HG03378 (cell line): Measurements from ENCODE around the gene HCN4.

Experiments used
- ATAC-seq: cut with Tn5 transposase; IDR thresholded peaks from one replicate; pipeline ENCODE4 v1.9.1; 2021; ENCODE audit warnings: mild to moderate bottlenecking, moderate library complexity; ENCODE audit not compliant: unreplicated experiment

HCN4 gene

DNA sequence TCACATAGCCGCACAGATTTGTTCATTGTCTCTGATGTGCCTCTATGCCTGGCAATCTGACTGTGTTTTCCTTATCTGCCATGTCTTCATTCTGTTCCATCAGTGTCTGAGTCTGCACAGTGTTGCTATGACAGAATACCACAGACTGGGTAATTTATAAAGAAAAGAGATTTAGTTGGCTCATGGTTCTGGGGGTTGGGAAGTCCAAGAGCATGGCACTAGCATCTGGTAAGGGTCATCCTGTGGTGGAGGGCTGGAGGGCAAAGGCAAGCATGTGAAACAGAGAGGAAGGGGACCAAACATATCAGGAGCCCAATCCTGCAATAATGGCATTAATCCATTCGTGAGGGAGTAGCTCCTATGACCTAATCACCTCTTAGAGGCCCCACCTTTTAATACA, 11.9 kb upstream of the HCN4 start:
- no peak for ATAC-seq

DNA sequence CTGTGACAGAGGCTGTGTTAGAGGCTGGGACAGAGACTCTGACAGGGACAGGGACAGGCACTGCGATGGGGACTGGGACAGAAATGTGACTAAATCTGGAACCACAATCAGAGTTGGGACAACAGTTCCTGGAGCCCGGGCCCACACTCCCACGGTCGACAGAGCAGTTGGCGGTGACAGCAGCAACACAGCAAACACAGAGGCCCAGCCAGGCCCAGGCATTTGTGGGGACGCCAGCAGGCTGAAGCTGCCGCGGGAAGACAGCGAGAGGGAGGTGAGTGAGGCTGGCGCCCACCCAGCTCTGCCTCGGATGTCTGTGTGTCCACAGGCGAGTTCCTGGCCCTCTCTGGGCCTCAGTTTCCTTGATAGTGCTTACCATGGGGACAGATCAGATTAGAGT, 9.3 kb upstream of the HCN4 start:
- no peak for ATAC-seq

DNA sequence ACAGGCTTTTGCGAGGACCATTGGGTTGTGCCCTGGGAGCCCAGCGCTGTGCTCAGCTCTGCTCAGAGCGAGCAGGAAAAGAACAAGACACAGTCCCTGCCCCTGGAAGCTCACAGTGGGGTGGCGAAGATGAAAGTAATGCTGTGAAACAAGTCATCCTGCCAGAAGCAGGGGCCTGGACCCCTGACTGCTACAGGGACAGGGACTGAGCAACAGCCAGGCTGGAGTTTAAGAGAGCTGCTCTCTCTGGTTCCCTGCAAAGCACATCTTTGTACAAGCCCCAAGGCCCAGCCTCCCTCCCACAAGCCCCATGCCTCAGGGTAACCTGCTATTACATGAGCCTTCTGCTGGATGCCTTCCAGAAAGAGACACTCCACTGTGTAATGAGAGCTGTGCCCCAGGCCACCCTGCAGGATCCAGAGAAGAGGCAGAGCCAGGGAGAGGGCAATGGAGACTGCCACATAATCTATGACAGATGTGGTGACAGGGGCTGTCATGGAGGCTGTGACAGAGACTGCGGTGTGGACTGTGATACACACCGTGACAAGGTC, 7.1 kb upstream of the HCN4 start:
- ATAC-seq, result no peak

DNA sequence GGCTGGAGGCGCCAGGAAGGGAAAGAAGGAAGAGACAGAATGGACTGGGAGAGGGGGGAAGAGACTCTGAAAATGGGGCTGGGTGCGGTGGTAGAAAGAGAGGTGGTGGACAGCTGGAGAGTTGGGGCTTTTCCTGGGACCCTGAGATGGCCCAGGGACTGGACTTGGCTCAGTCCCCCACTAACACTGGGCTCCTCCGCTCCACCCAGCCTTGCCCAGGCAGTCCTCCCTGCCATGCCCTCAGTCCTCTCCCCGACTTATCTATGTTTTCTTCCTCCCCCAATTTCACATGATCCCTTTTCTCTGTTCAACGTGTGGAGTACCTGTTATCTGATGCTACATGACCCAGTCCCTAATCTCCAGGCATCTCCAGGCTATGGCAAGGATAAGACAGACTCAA, 6.3 kb upstream of the HCN4 start:
- ATAC-seq, result no peak

DNA sequence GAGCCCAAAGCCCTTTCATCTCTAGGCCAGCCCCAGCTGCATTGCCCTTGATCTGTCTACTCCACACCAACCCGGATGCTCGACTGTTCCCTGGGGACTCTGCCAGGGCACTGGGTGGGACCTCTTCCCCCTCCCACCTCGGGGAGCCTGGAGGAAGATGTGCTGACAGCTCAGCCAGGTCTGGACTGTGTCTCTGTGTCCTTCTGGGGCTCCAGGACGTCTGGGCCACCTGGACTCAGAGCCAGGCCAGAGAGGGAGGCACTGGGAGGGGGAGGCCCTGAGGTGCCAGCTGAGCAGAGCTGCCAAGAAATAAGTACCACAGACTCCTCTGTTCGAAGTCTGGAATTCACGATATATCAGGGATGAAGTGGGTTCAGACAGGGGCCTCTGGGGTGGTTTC, 5.8 kb upstream of the HCN4 start:
- ATAC-seq, result no peak

DNA sequence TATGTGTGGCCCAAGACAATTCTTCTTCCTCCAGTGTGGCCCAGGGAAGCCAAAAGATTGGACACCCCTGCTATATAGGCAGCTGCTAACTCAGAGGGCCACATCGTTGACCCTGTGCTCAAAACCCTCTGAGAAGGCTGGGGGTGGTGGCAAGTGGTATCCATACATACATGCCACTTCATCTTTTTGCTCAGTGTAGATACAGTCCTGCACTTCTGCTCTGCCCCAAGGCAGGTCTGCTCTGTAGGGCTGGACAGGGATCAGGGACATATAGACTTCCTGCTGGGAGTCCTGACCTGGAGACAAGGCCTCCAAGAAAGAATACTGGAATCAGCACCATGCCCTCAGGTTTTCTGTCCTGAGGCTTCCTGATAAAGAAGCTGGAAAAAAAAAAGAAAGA, 4.5 kb upstream of the HCN4 start:
- ATAC-seq, result no peak

DNA sequence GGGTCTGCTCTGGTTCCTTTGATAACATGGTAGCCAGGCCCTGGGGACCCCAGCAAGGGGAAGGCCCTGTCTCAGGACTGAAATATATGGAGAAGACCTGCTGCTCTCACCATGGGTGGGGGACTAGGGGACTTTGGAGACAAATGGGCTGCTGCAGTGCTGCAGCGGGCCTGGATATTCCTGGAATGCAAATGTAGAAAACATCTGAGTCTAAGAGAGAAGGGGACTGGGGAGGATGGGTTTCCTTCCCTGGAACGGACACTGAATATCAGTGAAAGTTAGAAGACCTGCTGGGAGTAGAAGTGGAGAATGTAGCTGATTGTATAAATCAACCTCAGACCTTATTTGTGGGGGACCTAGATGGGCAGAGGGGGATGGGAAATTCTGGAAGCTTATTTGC, 3.1 kb upstream of the HCN4 start:
- ATAC-seq, result no peak

DNA sequence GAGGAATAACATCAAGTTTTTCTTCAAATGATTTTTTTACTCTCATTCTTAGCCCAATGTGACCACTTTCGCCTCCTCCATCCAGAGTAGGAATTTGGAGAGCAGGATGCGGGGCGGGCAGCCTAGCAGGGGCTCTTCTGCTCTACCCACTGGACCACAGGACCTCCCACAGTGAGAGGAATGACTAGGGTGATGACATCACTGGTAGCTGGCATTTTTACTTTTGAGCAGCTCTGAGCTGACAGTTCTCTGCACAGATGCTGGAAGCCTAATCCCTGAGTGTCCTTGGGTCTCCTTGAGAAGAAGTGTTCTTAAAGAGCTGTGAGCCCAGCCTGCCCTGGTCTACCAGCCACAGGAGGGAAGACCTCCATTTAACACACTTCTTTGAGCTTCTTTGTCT, 1.4 kb upstream of the HCN4 start:
- no peak for ATAC-seq

DNA sequence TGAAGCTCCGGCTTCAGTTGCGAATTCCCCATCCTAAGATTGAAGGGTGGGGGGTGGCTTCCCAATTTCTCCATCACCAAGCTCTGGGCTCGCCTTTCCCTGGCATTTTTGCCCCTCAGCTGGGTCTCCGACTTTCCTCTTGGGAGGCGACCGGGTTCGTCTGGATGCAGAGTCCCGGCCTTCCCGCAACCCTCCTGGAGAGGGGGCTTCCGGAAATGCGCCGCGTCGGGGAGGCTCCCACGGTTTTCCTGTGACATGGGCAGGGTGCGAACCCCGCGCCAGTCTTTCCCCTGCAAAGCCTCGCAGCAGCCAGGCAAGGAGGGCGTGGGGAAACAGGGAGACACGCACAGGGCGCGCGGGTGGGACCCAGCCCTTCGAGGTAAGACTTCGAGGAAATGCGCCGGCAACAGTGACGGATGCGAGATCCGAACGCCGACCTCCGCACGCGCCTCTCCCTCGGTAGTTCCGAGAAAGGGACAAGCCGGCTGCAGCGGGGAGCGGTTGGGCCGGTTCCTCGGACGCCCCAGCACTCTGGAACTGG, 466 bp upstream of the HCN4 start:
- no peak for ATAC-seq

DNA sequence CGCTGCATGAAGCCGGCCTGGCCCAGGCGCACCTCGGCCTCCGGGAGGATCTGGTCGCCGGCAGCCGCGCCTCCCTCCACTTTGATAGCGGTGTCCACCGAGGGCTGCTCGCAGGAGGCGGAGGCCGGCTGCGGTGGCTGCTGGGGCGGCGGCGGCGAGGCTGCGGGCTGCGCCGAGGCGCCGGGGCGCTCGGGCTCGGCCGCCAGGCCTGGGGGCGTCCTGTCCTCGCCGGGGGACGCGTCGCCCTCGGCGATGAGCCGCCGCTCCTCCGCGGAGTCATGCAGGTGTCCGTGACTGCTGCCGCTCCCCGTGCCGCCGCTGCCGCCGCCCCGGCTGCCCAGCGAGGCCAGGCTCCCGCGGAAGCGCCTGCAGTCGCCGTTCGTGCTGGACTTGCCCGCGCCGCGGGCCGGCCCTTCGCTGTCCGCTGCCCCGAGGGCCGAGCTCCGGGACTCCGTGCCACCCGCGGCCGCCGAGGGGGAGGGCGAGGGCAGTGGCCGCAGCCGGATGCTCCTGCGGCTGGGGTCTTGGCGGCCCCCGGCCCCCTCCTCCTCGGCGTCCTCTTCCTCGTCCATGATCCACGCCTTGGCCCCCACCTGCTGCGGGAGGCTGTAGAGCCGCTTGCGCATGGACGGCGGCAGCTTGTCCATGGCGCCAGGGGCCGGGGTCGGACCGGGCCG, 996 bp downstream of the HCN4 start:
- no peak for ATAC-seq

DNA sequence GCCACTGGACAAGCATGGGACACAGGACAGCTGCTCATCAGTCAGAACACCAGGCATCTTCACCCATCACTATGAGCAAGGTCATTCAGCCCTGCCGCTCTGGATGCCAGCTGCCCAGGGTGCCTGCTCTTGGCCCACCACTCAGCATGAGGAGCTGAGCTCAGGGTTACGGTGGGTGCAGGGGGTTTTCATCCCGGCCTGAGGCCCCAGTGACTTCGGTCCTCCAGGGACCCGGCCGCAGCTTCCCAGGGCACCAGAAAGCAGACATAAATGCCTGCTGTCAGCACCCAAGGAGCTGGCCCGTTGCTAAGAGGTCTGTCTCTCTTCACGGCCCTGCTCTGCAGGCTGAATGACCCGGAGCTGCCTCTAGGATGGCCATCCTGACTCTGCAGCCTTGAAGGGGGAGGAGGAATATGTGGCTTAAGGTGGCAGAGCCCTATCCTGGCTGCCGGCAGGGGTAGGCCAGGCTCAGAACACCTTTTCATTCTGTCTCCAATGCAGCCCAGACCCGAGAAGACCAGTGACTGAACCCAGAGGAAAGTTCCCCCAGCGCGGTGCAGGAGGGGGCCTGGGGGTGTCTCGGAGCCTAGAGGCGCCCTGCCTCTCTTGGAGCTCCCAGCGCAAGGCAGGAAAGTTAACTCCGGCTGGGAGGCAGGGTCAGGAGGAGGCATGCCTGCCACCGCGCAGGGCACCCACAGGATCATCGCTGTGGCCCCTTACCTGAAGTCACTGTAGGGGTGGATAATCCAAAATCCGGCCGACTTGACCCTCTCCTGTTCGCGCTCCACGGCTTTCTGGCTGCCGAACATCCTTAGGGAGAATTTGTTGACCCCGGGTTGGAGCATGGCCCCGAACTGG, 1.8 kb downstream of the HCN4 start:
- ATAC-seq, result no peak

DNA sequence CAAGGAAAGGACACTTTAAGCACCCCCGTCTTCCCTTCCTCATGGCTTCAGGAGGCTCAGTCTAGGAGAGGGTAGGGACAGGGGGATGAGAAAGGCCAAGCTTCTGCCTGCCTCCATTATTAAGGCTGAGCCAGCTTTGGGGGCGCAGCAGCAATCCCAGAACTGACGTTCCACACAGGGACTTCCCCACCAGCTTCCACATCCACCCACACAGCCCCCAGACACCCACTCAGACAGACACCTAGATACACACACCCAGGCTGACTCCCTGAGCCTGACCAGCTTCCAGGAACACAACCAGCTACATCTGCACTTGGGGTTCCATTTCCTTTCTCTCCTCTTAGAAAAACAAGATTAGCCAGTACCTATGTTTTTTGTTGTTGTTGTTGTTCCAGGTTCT, 4.7 kb downstream of the HCN4 start:
- ATAC-seq, result no peak

DNA sequence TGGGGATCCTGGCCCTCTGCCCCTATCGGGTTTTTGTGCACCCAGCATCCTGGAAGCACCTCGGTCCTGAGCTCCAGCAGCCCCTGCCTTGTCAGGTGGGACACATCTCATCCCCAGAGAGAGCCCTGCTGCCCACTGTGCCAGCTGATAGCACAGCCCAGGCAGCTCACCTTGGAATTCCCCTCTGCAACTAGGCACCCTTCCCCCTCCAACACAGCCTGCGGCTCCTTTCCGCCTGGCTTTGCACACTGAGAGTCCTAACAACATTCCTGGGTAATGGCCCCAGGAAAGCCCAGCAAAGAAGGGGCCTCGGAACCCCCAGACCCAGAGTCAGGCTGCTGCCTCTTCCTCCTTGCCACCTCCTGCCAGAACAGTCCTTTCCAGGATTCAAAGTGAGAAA, 5.9 kb downstream of the HCN4 start:
- no peak for ATAC-seq

DNA sequence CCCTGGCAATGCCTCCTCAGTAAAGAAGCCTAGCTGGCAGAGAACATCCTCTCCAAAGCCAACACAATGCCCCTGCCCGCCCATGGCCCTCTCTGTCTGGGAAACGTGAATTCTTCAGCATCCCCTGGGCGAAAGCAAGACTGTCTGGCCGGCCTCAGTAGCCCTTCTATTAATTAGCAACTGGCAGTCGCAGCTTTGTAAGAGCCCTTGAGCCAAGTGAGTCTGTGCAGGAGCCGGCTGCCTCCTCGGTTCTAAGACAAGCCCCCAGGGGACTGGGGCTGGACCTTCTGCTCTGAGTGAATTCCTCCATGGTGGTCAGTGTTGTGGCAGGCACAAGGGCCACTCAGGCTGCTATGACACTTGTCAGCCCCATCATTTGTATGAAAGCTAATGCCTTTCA, 7.4 kb downstream of the HCN4 start:
- ATAC-seq, result no peak

DNA sequence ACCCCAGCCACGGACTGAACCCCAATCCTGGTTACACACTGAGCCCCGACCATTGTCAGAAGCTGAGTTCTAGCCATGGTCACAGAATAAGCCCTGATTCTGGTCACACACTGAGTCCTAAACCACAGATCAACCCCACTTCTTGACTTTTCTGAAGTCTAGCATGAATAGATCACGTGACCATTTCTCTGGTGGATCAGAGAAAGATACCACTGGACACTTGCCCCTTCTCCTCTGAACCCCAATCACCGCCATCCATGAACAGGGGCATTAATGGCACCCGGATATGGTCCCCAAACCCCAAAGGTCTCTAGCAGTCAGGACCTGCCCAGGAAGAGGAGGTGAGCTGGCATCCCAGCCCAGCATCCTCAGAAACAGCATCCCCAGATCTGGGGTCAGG, 9.1 kb downstream of the HCN4 start:
- ATAC-seq, result no peak

DNA sequence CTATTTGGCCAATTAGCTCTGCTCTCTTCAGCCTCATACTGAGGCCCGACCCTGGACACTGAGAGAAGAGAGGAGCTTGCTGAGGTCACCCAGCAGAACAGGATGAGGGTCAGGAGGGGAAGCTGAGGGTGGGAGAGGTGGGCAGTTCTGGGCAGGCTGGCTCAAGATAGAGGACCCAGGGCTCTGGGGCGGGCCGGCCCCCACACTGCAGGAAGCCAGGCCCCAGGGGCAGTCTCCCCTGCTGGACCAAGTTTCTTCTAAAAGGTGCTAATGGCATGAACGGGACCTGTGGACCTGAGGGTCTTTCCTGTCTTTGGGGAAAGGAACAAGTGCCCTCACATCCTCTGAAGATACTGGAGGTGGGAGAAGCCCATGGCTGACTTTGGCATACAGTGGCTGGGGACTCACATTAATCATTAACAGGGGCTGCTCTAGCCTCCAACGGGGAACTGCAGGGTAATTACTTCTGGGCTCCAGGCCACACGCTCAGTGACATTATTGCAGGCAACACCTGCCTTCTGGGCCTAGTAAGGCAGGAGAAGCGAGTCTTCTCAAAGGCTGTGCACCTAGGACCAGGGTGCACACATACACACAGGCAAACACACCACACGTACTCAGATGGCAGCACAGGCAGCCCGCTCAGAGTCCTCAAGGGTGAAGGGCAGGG, 10.6 kb downstream of the HCN4 start:
- no peak for ATAC-seq

DNA sequence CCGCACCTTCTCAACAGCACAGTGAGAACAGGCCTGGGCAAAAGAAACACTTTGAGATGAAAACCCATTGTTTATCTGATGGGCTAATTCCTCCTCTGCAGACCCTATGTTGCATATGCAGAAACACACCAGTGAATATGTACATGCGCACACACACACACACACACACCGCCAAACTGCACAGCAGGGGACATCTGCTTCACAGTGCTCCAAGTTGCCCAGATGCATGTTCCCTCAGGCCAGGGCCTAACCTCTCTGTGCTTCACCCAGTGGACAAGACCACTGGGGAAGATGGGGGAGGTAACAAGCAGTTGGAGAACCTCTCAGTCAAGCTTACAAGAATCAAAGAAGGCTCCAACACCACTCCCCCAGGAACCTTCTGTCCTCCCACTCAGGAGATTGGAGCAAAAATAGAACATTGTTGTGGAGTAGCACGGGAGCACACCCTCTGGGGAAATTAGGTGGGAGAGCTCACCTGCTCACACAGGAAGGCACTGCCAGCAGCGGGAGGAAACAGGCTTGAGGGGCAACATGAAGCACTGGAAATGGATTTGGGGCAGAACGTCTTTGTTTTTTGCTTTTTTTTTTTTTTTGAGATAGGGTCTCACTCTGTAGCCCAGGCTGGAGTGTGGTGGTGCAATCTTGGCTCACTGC, 13.0 kb downstream of the HCN4 start:
- no peak for ATAC-seq

DNA sequence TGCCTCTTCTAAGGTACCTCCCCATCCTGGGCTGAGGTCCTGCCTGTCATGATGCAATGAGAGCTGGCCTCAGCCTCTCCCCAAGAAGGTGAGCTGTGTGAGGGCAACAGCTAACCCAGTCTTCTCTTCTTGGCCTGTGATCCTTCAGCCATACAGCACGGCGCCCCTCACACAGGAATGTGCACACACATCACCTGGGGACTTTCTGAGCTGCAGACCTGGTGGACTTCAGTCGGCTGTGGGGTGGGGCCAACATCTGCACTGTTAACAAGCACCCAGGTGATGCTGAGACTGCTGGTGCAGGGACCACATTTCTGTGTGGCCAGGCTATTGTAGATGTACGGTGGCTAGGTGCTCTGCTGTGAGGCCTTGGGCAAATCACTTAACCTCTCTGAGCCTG, 14.5 kb downstream of the HCN4 start:
- ATAC-seq, result no peak

DNA sequence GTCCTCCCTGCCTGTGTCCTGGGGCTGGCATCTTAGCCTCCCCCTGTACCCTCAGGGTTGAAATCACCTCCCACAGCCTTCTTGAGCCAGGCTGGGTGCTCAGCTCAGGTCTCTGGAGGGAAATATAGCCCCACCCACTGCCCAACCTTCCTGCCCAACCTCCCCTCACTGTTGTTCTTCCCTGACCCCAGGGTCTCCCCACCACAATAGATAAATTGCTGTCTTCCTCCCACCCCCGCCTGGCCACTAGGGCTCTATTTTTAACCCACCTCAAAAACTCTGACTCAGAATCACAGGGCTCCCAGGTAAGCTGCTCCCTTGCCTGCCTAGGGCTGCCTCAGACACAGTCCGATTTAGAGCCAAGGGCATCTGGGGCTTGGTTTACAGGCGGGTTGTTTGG, 15.0 kb downstream of the HCN4 start:
- no peak for ATAC-seq

DNA sequence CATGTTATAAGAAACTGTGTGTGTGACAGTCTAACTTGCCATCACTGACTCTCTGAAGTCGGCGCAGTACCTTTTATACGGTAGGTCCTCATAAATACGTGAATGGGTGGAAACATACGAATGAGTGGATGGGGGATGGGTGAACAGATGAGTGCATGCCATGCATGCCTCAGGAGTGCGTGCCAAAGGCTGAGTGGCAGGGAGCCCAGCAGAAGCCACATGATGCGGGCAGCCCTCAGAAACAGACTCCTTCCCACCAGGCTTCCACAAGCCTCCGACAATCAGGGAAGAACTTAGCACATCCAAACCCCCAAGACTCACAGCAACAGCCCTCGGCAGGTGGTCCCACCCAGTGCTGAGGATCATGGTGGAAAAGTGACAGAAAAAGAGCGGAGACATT, 16.7 kb downstream of the HCN4 start:
- ATAC-seq, result no peak

DNA sequence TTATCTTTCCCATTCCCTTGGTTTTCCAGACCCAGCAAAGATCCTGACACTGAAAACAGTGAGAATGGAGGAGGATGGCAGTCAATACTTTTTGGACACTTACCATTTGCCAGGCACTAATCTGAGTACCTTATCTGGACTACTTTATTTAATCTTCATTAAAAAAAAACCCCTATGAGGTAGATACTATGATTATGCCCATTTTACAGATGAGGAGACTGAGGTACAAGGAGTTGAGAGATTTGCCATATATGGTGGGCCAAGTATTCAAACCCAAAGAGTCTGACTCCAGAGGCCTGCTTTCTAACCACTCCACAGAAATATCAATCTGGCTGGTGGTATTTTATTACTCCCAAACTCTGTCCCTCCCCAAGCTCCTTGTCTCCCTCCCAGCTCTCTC, 19.6 kb downstream of the HCN4 start:
- ATAC-seq, result no peak
